Esophagus squamous epithelium (tissue), 4 donors: ENCODE measurements around the gene FRMD4A.

Source experiments
- POLR2A ChIP-seq, 4 donors: fragments of 450-650 bp; IDR thresholded peaks; one replicate each; pipeline ENCODE4 v1.6.1; 2017; ENCODE audit warnings: antibody characterized with exemption in 4 of 4, mild to moderate bottlenecking in 4 of 4, moderate library complexity in 3 of 4
- TF ChIP-seq, protein P1 (sequence below), 6 experiments: fragments of 450-650 bp in 4 of 6; fragments of 200-600 bp in 2 of 6; sonication (generic) in 2 of 6; IDR thresholded peaks; one replicate each; pipeline ENCODE4 v1.5.1; 2016 to 2019; ENCODE audit warnings: antibody characterized with exemption in 6 of 6, mild to moderate bottlenecking in 4 of 6, moderate library complexity in 4 of 6

DNA sequence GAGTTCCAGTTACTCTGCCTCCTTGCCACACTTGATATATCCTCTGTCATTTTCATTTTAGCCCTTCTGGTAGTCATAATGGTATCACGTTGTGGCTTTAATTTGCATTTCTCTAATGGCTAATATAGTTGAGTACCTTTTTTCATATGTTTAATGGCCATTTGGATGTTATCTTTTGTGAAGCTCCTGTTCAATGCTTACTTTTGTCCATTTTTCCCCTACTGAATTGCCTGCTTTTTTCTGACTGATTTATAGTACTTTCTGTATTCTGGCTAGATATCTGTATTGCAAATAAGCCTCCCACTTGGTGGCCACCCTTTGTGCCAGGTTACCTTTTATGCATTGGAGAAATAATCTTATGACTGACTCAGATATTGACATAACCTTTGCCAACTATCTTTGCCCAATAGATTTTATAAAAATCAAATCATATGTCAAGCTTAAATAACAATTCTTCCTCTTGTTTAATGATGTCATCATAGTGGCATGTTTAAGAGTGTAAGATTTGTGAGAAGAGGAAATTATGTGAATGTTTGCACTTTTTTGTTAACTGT lies 693.3 kb downstream of the FRMD4A start:
- TF ChIP-seq POLR2A (IDR thresholded peaks at IDR 0.05), result no peak
- TF ChIP-seq, protein P1, sequence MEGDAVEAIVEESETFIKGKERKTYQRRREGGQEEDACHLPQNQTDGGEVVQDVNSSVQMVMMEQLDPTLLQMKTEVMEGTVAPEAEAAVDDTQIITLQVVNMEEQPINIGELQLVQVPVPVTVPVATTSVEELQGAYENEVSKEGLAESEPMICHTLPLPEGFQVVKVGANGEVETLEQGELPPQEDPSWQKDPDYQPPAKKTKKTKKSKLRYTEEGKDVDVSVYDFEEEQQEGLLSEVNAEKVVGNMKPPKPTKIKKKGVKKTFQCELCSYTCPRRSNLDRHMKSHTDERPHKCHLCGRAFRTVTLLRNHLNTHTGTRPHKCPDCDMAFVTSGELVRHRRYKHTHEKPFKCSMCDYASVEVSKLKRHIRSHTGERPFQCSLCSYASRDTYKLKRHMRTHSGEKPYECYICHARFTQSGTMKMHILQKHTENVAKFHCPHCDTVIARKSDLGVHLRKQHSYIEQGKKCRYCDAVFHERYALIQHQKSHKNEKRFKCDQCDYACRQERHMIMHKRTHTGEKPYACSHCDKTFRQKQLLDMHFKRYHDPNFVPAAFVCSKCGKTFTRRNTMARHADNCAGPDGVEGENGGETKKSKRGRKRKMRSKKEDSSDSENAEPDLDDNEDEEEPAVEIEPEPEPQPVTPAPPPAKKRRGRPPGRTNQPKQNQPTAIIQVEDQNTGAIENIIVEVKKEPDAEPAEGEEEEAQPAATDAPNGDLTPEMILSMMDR (IDR thresholded peaks at IDR 0.05), result no peak
